Gastroesophageal sphincter (tissue), 3 donors: ENCODE results near the gene SEPTIN10.

Experiments used
- CTCF ChIP-seq, 4 experiments: fragments of 200-600 bp in 2 of 4; fragments of 450-650 bp in 2 of 4; sonication (generic) in 1 of 4; IDR thresholded peaks; one replicate each; pipeline ENCODE4 v1.5.1; 2017 to 2019; ENCODE audit warnings: antibody characterized with exemption in 4 of 4, mild to moderate bottlenecking in 2 of 4, moderate library complexity in 2 of 4
- EP300 ChIP-seq: sonication (generic); formaldehyde crosslinking; IDR thresholded peaks from one replicate; pipeline ENCODE4 v1.6.1; 2017; ENCODE audit warnings: antibody characterized with exemption, mild to moderate bottlenecking
- POLR2A ChIP-seq, 2 donors: fragments of 450-650 bp; IDR thresholded peaks; one replicate each; pipeline ENCODE4 v1.6.1; 2017; ENCODE audit warnings: antibody characterized with exemption in 2 of 2, mild to moderate bottlenecking in 2 of 2, moderate library complexity in 1 of 2

DNA sequence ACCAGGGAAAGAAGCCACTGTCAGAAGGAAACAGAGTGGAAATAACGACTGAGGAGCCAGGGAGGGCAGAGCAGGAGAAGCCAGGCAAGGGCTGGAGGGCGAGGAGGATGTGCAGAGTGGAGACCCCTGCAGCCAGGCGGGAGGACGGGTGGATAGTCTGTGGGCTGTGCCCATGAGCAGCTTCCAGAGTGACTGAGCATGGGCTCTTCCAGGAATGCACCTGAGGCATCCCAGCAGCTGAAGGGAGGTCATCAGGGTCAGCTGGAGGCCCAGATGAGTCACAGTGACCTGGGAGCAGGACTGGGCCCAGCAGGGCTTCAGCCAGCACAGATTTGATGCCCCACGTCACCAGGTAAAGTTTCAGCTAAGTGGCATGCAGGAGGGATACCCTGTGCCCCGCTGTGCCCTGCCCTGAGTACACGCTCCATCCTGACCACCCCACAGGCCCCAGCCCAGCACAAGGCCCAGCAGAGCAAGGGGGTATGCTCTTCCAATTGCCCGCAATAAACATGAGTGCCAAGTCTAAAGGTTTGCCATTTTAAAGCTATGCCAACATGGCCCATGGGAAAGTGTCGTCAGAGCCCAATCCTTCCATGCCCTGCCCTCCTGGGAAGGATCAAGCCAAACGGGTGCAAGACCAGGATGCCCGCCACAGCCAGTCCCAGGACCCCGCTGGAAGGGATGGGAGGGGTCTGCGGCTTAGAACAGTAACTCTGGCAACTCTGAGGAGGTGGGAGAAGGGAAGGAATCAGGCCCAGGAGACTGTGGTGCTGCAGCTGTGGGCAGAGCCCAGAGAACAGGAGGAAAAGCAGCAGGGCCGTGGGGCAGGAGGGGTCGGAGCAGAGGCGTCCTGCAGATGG is 85.7 kb downstream of the SEPTIN10 start:
- TF ChIP-seq CTCF (IDR thresholded peaks at IDR 0.05): no peak
- no peak for TF ChIP-seq POLR2A (IDR thresholded peaks at IDR 0.05)
- TF ChIP-seq EP300: no peak
